HepG2 (cell line): ENCODE results near the gene KLF16. TPM values are rescaled to one million over a fixed set of nuclear protein-coding genes. Genes with fewer than 3 reads are reported as not detected.

ENCODE experiments used
- ATAC-seq: fragments of 200-7000 bp; cut with Tn5 transposase; 3 replicates; pipeline ENCODE4 v1.9.1; 2020; ENCODE audit warnings: mild to moderate bottlenecking, moderate library complexity
- BruUV-seq: library from RNA; stranded (reverse); fragments of 400-500 nt; replicated peaks from 2 replicates; lab custom pipeline; 2021; lab: Mats Ljungman, UMichigan
- CTCF ChIA-PET: fragments of 300-600 bp; formaldehyde crosslinking; extraction: SDS; loops from one replicate; lab custom pipeline; 2021; ENCODE audit warnings: low total read pairs, inconsistent platforms, low intra/inter-chr PET ratio; lab: Yijun Ruan, JAX
- POLR2A ChIA-PET: fragments of 350-600 bp; sonication (Branson Sonifier 250); formaldehyde crosslinking; loops from one replicate; lab custom pipeline; 2020; ENCODE audit warnings: antibody characterized with exemption, inconsistent platforms; lab: Yijun Ruan, JAX
- DNase-seq: peaks from one replicate; pipeline ENCODE4 v3.0.0-alpha.2; 2015; ENCODE audit warnings: low spot score
- FAIRE-seq: peaks from 3 replicates; lab custom pipeline; 2011; peaks lifted over from hg19 to GRCh38; lab: Jason Lieb, UNC
- H2AFZ ChIP-seq: one replicate; pipeline ENCODE4 v1.6.1; 2011; ENCODE audit warnings: low read length, inconsistent platforms
- H3K27ac ChIP-seq: fragments of 300-600 bp; 3 replicates; pipeline ENCODE4 v1.8.0; 2011; ENCODE audit warnings: mixed run types, mild to moderate bottlenecking, mixed read lengths, low read length, inconsistent platforms; ENCODE audit not compliant: insufficient read depth; ENCODE audit errors: extremely low read length
- H3K27me3 ChIP-seq, 2 experiments: fragments of 200-600 bp in 1 of 2; 2 replicates in 1 of 2; 3 replicates in 1 of 2; pipeline versions ENCODE4 v1.6.0 to v1.8.0; 2011; ENCODE audit warnings: low read length in 2 of 2, mild to moderate bottlenecking in 2 of 2, moderate library complexity in 2 of 2, inconsistent platforms in 1 of 2; ENCODE audit not compliant: insufficient read depth in 2 of 2, control insufficient read depth in 1 of 2
- H3K36me3 ChIP-seq, 2 experiments: fragments of 200-600 bp in 1 of 2; replicated peaks in 1 of 2; 2 replicates in 1 of 2; 3 replicates in 1 of 2; pipeline versions ENCODE4 v1.5.1 to v1.8.0; 2011; ENCODE audit warnings: low read length in 2 of 2, inconsistent platforms in 1 of 2; ENCODE audit not compliant: insufficient read depth in 2 of 2, control insufficient read depth in 1 of 2
- H3K4me1 ChIP-seq: 2 replicates; pipeline ENCODE4 v1.5.1; 2012; ENCODE audit warnings: low read length, inconsistent platforms; ENCODE audit not compliant: insufficient read depth
- H3K4me2 ChIP-seq: 2 replicates; pipeline ENCODE4 v1.6.0; 2011; ENCODE audit warnings: low read depth, low read length, inconsistent platforms
- H3K4me3 ChIP-seq, 3 experiments: fragments of 200-600 bp in 1 of 3; sonication (generic), shearing (Covaris generic) in 1 of 3; replicated peaks in 1 of 3; 2 replicates each; pipeline ENCODE4 v1.5.1; 2011 to 2016; ENCODE audit warnings: low read length in 3 of 3, inconsistent platforms in 2 of 3, low read depth in 2 of 3, mild to moderate bottlenecking in 2 of 3, control low read depth in 1 of 3, mixed read lengths in 1 of 3; ENCODE audit not compliant: insufficient read depth in 1 of 3
- H3K79me2 ChIP-seq: one replicate; pipeline ENCODE4 v1.6.1; 2011; ENCODE audit warnings: low read length, inconsistent platforms; ENCODE audit not compliant: insufficient read depth
- H3K9ac ChIP-seq: 2 replicates; pipeline ENCODE4 v1.6.0; 2011; ENCODE audit warnings: mild to moderate bottlenecking, low read depth, low read length, inconsistent platforms; ENCODE audit not compliant: insufficient read depth
- H3K9me3 ChIP-seq: 2 replicates; pipeline ENCODE4 v1.5.1; 2012; ENCODE audit warnings: mild to moderate bottlenecking, low read length
- H4K20me1 ChIP-seq: 2 replicates; pipeline ENCODE4 v1.6.0; 2011; ENCODE audit warnings: inconsistent platforms, mild to moderate bottlenecking, low read length, moderate library complexity; ENCODE audit not compliant: insufficient read depth
- MIER3 ChIP-seq: IDR thresholded peaks from 2 replicates; pipeline ENCODE4 v1.6.1; 2016; ENCODE audit warnings: missing compliant biosample characterization, borderline replicate concordance
- NR2C2 ChIP-seq: sonication (generic); formaldehyde crosslinking; IDR thresholded peaks from 2 replicates; pipeline ENCODE4 v1.4.0; 2020; ENCODE audit warnings: missing genetic modification reagents, mild to moderate bottlenecking, moderate library complexity, borderline replicate concordance
- POLR2G ChIP-seq: fragments of 200-400 bp; formaldehyde crosslinking; IDR thresholded peaks from 2 replicates; pipeline ENCODE4 v1.6.1; 2018; ENCODE audit warnings: mild to moderate bottlenecking, low read depth, low read length, moderate library complexity
- ZNF614 ChIP-seq: IDR thresholded peaks from 2 replicates; pipeline ENCODE4 v1.6.1; 2018; ENCODE audit warnings: missing biosample characterization, missing genetic modification reagents, inconsistent platforms, borderline replicate concordance
- ZNF619 ChIP-seq: sonication (generic); formaldehyde crosslinking; IDR thresholded peaks from 2 replicates; pipeline ENCODE4 v1.4.0; 2020; ENCODE audit warnings: mild to moderate bottlenecking, missing genetic modification reagents
- ZNF724P ChIP-seq: sonication (generic); formaldehyde crosslinking; IDR thresholded peaks from 2 replicates; pipeline ENCODE4 v1.8.0; 2022; ENCODE audit warnings: missing genetic modification reagents, borderline replicate concordance
- ZNF768 ChIP-seq: sonication (generic); formaldehyde crosslinking; IDR thresholded peaks from 2 replicates; pipeline ENCODE4 v1.4.0; 2020; ENCODE audit warnings: missing genetic modification reagents
- WGBS: methylation state at CpG from one replicate; pipeline ENCODE4 v1.1.6; 2017; ENCODE audit warnings: low lambda C conversion rate; 5-methylcytosine and 5-hydroxymethylcytosine counted together
- in situ Hi-C: cut with HindIII; loops from 2 replicates; pipeline ENCODE4 v1.10.0; 2017; ENCODE audit warnings: low pct_unique_long_range_greater_than_20kb; ENCODE audit not compliant: extremely low pct_ligation_motif_present
- intact Hi-C: fragments of 100-400 bp; cut with micrococcal nuclease; formaldehyde crosslinking; loops from one replicate; pipeline ENCODE4 v1.10.0; 2022; ENCODE audit not compliant: unreplicated experiment
- polyA plus RNA-seq, 8 experiments: library from polyadenylated mRNA; depleted of rRNA in 3 of 8; stranded (reverse) in 7 of 8; unstranded in 1 of 8; fragments of >200 nt; fragmentation: Illumina TruSeq in 4 of 8; extraction: Trizol in 4 of 8; gene quantifications; 2 replicates each; pipeline versions ENCODE4 v1.2.1 to v1.2.3, GENCODE V29; 2011 to 2016; ENCODE audit warnings: low read depth in 4 of 8, missing spikeins in 1 of 8, mixed read lengths in 1 of 8; ENCODE audit not compliant: insufficient read depth in 1 of 8
- total RNA-seq, 5 experiments: library from RNA; depleted of rRNA; stranded (reverse); fragments of >200 nt; fragmentation: Illumina TruSeq; extraction: Trizol; gene quantifications; 2 replicates each; pipeline ENCODE4 v1.2.3, GENCODE V29; 2016; ENCODE audit warnings: low read depth in 1 of 5
- TF ChIP-seq, protein P1 (sequence below): sonication (generic); formaldehyde crosslinking; IDR thresholded peaks from 2 replicates; pipeline ENCODE4 v1.4.0; 2020; ENCODE audit warnings: mild to moderate bottlenecking, missing genetic modification reagents
- TF ChIP-seq, protein P2 (sequence below): sonication (generic); formaldehyde crosslinking; IDR thresholded peaks from 2 replicates; pipeline ENCODE4 v1.5.0; 2020; ENCODE audit warnings: missing genetic modification reagents, mild to moderate bottlenecking, borderline replicate concordance
- TF ChIP-seq, protein P3 (sequence below): sonication (generic); formaldehyde crosslinking; conservative IDR thresholded peaks from 2 replicates; pipeline ENCODE4 v1.4.0; 2020; ENCODE audit warnings: missing genetic modification reagents

KLF16 gene
- total and polyA plus RNA-seq, 2 of the 13 experiments (the other 11 are each of a cell fraction or from before 2014, with no cell fraction given) = 3.5 to 6.7 TPM

DNA sequence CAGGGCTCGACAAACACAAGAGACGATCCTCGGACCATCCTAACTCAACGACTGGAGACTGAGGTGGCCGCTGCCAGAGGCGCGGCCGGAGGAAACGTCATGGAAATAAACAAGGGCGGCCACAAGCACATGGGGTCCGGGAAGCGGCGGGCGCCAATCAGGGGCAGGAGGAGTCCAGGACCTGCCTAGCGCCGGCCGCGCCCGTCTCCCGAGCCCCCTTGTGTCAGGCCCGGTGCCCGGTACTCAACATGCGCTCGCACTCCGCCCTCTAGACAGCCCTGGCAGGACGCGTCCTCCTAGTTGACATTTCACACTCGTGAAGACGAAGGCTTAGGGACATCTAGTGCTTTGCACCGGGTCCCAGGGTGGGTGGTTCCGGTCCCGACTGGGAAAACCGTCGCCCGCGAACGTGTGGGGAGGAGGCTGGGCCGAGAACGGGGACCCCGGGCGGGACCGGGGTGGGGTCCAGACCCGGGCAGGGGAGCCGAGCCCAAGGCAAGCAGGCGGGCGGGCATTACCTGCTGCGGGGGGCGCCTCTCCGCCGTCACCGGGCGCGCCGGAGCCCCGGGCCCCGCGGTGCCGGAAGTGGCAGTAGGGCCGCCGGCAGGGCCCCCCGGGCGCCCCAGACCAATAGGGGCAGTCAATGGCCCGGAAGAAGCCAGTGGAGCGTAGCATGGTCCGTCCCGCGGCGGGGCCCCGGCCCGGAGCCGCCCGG, 15.5 kb downstream of the KLF16 start:
- DNase-seq = peak; percentile 75
- ATAC-seq = peak; percentile 64
- peaks cover 44% of the 10 kb centered on the region for H3K79me2 ChIP-seq
- intact Hi-C loops = no loop called here
- TSS peak; percentile 89 for BruUV-seq
- peak; percentile 36 for FAIRE-seq
- H3K4me1 ChIP-seq = peaks cover 24% of the 10 kb centered on the region
- no peaks in the 10 kb centered on the region; a peak in 1 of 5 replicates for H3K27me3 ChIP-seq
- peak overlapping the region; percentile 100 for H3K9ac ChIP-seq
- ChIA-PET POLR2A (interaction anchor here (0.7 to 2.3 kb wide), 2 partner anchors 10 kb away, joined by 3 to 7 read pairs; no protein-coding TSS in a partner anchor), CTCF (interaction anchor here (1.3 to 2.4 kb wide), 2 partner anchors 10 to 17 kb away, joined by 3 to 13 read pairs; no protein-coding TSS in a partner anchor)
- H3K4me2 ChIP-seq = peak overlapping the region; percentile 99
- peak overlapping the region; percentile 99 for H3K27ac ChIP-seq
- peaks cover 2 to 19% of the 10 kb centered on the region in 2 experiments; a peak in 2 of 5 replicates for H3K36me3 ChIP-seq
- in situ Hi-C loops = no loop called here
- WGBS = no CpG with 5 or more reads among the region's 72 CpGs
- peaks cover 19% of the 10 kb centered on the region; the same call in 1 of the 2 replicates for H4K20me1 ChIP-seq
- no peaks in the 10 kb centered on the region for H3K9me3 ChIP-seq
- peak overlapping the region; percentile 79 to 97 (median 96) for H3K4me3 ChIP-seq
- H2AFZ ChIP-seq = no peak overlapping the region
- TF ChIP-seq, protein P1, sequence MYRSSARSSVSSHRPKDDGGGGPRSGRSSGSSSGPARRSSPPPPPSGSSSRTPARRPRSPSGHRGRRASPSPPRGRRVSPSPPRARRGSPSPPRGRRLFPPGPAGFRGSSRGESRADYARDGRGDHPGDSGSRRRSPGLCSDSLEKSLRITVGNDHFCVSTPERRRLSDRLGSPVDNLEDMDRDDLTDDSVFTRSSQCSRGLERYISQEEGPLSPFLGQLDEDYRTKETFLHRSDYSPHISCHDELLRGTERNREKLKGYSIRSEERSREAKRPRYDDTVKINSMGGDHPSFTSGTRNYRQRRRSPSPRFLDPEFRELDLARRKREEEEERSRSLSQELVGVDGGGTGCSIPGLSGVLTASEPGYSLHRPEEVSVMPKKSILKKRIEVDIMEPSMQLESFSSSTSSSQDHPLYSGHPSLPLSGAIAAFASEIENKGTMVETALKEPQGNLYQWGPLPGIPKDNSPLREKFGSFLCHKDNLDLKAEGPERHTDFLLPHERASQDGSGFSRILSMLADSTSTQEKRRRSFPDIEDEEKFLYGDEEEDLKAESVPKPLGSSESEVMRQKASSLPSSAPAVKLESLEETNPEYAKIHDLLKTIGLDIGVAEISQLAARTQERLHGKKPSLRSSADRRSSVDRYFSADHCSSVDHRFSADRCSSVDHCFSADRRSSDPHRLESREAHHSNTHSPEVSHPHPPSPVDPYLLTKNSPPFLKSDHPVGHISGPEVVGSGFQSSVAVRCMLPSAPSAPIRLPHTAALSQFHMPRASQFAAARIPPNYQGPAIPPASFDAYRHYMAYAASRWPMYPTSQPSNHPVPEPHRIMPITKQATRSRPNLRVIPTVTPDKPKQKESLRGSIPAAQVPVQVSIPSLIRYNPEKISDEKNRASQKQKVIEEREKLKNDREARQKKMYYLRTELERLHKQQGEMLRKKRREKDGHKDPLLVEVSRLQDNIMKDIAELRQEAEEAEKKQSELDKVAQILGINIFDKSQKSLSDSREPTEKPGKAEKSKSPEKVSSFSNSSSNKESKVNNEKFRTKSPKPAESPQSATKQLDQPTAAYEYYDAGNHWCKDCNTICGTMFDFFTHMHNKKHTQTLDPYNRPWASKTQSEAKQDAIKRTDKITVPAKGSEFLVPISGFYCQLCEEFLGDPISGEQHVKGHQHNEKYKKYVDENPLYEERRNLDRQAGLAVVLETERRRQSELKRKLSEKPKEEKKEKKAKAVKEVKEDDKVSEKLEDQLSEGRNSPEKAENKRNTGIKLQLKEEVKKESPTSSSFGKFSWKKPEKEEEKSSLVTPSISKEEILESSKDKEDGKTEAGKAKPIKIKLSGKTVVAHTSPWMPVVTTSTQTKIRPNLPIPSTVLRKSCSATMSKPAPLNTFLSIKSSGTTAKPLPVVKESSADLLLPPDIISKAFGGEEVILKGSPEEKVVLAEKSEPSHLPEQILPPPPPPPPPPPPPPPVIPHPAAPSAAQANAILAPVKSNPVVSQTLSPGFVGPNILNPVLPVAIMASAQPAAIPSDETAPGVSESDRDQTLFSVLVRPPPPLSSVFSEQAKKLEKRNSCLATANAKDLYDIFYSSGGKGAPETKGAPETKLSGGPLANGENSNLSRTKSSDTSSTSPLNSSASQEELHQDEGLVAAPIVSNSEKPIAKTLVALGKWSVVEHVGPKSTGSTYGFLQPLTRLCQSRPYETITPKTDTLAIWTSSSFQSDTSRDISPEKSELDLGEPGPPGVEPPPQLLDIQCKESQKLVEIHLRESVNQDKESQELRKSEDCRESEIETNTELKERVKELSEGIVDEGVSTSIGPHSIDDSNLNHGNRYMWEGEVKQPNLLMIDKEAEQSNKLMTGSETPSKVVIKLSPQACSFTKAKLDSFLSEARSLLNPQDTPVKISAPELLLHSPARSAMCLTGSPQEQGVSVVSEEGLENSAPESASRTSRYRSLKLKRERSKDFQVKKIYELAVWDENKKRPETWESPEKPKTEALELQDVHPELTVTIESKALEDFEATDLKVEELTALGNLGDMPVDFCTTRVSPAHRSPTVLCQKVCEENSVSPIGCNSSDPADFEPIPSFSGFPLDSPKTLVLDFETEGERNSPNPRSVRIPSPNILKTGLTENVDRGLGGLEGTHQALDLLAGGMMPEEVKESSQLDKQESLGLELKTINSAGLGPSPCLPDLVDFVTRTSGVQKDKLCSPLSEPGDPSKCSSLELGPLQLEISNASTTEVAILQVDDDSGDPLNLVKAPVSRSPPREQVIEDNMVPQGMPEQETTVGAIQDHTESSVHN = no peak
- TF ChIP-seq, protein P2, sequence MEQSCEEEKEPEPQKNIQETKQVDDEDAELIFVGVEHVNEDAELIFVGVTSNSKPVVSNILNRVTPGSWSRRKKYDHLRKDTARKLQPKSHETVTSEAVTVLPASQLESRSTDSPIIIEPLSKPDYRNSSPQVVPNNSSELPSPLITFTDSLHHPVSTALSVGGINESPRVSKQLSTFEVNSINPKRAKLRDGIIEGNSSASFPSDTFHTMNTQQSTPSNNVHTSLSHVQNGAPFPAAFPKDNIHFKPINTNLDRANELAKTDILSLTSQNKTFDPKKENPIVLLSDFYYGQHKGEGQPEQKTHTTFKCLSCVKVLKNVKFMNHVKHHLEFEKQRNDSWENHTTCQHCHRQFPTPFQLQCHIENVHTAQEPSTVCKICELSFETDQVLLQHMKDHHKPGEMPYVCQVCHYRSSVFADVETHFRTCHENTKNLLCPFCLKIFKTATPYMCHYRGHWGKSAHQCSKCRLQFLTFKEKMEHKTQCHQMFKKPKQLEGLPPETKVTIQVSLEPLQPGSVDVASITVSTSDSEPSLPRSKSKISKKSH (CRISPR knock-in tag) = no peak
- TF ChIP-seq ZNF619 (CRISPR knock-in tag) (no peak), POLR2G (peak; percentile 64), ZNF614 (CRISPR knock-in tag) (no peak), ZNF724P (CRISPR knock-in tag) (0 out of 2 replicates have a peak, but pooled peaks have one; percentile 28), ZNF768 (no peak), NR2C2 (CRISPR knock-in tag) (0 out of 2 replicates have a peak, but pooled peaks have one; percentile 6), MIER3 (no peak)
- TF ChIP-seq, protein P3, sequence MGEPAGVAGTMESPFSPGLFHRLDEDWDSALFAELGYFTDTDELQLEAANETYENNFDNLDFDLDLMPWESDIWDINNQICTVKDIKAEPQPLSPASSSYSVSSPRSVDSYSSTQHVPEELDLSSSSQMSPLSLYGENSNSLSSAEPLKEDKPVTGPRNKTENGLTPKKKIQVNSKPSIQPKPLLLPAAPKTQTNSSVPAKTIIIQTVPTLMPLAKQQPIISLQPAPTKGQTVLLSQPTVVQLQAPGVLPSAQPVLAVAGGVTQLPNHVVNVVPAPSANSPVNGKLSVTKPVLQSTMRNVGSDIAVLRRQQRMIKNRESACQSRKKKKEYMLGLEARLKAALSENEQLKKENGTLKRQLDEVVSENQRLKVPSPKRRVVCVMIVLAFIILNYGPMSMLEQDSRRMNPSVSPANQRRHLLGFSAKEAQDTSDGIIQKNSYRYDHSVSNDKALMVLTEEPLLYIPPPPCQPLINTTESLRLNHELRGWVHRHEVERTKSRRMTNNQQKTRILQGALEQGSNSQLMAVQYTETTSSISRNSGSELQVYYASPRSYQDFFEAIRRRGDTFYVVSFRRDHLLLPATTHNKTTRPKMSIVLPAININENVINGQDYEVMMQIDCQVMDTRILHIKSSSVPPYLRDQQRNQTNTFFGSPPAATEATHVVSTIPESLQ (CRISPR knock-in tag) = no peak
